HepG2 (cell line): ENCODE measurements around the gene ITIH3. TPM values are rescaled to one million over a fixed set of nuclear protein-coding genes. Genes with fewer than 3 reads are reported as not detected.

ENCODE experiments used
- ATAC-seq: fragments of 200-7000 bp; cut with Tn5 transposase; 3 replicates; pipeline ENCODE4 v1.9.1; 2020; ENCODE audit warnings: mild to moderate bottlenecking, moderate library complexity
- BruUV-seq: library from RNA; stranded (reverse); fragments of 400-500 nt; replicated peaks from 2 replicates; lab custom pipeline; 2021; lab: Mats Ljungman, UMichigan
- CTCF ChIA-PET: fragments of 300-600 bp; formaldehyde crosslinking; extraction: SDS; loops from one replicate; lab custom pipeline; 2021; ENCODE audit warnings: low total read pairs, inconsistent platforms, low intra/inter-chr PET ratio; lab: Yijun Ruan, JAX
- POLR2A ChIA-PET: fragments of 350-600 bp; sonication (Branson Sonifier 250); formaldehyde crosslinking; loops from one replicate; lab custom pipeline; 2020; ENCODE audit warnings: antibody characterized with exemption, inconsistent platforms; lab: Yijun Ruan, JAX
- DNase-seq: peaks from one replicate; pipeline ENCODE4 v3.0.0-alpha.2; 2015; ENCODE audit warnings: low spot score
- FAIRE-seq: peaks from 3 replicates; lab custom pipeline; 2011; peaks lifted over from hg19 to GRCh38; lab: Jason Lieb, UNC
- H2AFZ ChIP-seq: one replicate; pipeline ENCODE4 v1.6.1; 2011; ENCODE audit warnings: low read length, inconsistent platforms
- H3K27ac ChIP-seq: fragments of 300-600 bp; 3 replicates; pipeline ENCODE4 v1.8.0; 2011; ENCODE audit warnings: mixed run types, mild to moderate bottlenecking, mixed read lengths, low read length, inconsistent platforms; ENCODE audit not compliant: insufficient read depth; ENCODE audit errors: extremely low read length
- H3K27me3 ChIP-seq, 2 experiments: fragments of 200-600 bp in 1 of 2; 2 replicates in 1 of 2; 3 replicates in 1 of 2; pipeline versions ENCODE4 v1.6.0 to v1.8.0; 2011; ENCODE audit warnings: low read length in 2 of 2, mild to moderate bottlenecking in 2 of 2, moderate library complexity in 2 of 2, inconsistent platforms in 1 of 2; ENCODE audit not compliant: insufficient read depth in 2 of 2, control insufficient read depth in 1 of 2
- H3K36me3 ChIP-seq, 2 experiments: fragments of 200-600 bp in 1 of 2; replicated peaks in 1 of 2; 2 replicates in 1 of 2; 3 replicates in 1 of 2; pipeline versions ENCODE4 v1.5.1 to v1.8.0; 2011; ENCODE audit warnings: low read length in 2 of 2, inconsistent platforms in 1 of 2; ENCODE audit not compliant: insufficient read depth in 2 of 2, control insufficient read depth in 1 of 2
- H3K4me1 ChIP-seq: 2 replicates; pipeline ENCODE4 v1.5.1; 2012; ENCODE audit warnings: low read length, inconsistent platforms; ENCODE audit not compliant: insufficient read depth
- H3K4me2 ChIP-seq: 2 replicates; pipeline ENCODE4 v1.6.0; 2011; ENCODE audit warnings: low read depth, low read length, inconsistent platforms
- H3K4me3 ChIP-seq, 3 experiments: fragments of 200-600 bp in 1 of 3; sonication (generic), shearing (Covaris generic) in 1 of 3; replicated peaks in 1 of 3; 2 replicates each; pipeline ENCODE4 v1.5.1; 2011 to 2016; ENCODE audit warnings: low read length in 3 of 3, inconsistent platforms in 2 of 3, low read depth in 2 of 3, mild to moderate bottlenecking in 2 of 3, control low read depth in 1 of 3, mixed read lengths in 1 of 3; ENCODE audit not compliant: insufficient read depth in 1 of 3
- H3K79me2 ChIP-seq: one replicate; pipeline ENCODE4 v1.6.1; 2011; ENCODE audit warnings: low read length, inconsistent platforms; ENCODE audit not compliant: insufficient read depth
- H3K9ac ChIP-seq: 2 replicates; pipeline ENCODE4 v1.6.0; 2011; ENCODE audit warnings: mild to moderate bottlenecking, low read depth, low read length, inconsistent platforms; ENCODE audit not compliant: insufficient read depth
- H3K9me3 ChIP-seq: 2 replicates; pipeline ENCODE4 v1.5.1; 2012; ENCODE audit warnings: mild to moderate bottlenecking, low read length
- H4K20me1 ChIP-seq: 2 replicates; pipeline ENCODE4 v1.6.0; 2011; ENCODE audit warnings: inconsistent platforms, mild to moderate bottlenecking, low read length, moderate library complexity; ENCODE audit not compliant: insufficient read depth
- DPF2 ChIP-seq: sonication (generic); formaldehyde crosslinking; IDR thresholded peaks from 2 replicates; pipeline ENCODE4 v1.4.0; 2020; ENCODE audit warnings: mild to moderate bottlenecking, low read depth, missing genetic modification reagents, borderline replicate concordance
- FOXJ3 ChIP-seq: sonication (generic); formaldehyde crosslinking; IDR thresholded peaks from 2 replicates; pipeline ENCODE4 v1.4.0; 2020; ENCODE audit warnings: missing genetic modification reagents, mild to moderate bottlenecking, borderline replicate concordance
- MED8 ChIP-seq: sonication (generic); formaldehyde crosslinking; IDR thresholded peaks from 2 replicates; pipeline ENCODE4 v1.8.1; 2023; ENCODE audit warnings: mild to moderate bottlenecking, missing genetic modification reagents; ENCODE audit not compliant: insufficient replicate concordance
- NCOR1 ChIP-seq: fragments of 200-600 bp; sonication (generic); IDR thresholded peaks from 2 replicates; pipeline ENCODE4 v1.7.0; 2017; ENCODE audit warnings: antibody characterized with exemption, low read length, borderline replicate concordance
- PLSCR1 ChIP-seq: sonication (generic); formaldehyde crosslinking; IDR thresholded peaks from 2 replicates; pipeline ENCODE4 v1.5.0; 2020; ENCODE audit warnings: missing genetic modification reagents, mild to moderate bottlenecking, borderline replicate concordance
- SPEN ChIP-seq: sonication (generic); formaldehyde crosslinking; IDR thresholded peaks from 2 replicates; pipeline ENCODE4 v1.5.1; 2020; ENCODE audit warnings: low read depth, mild to moderate bottlenecking, missing genetic modification reagents
- TEAD3 ChIP-seq: optimal IDR thresholded peaks from 2 replicates; pipeline ENCODE3; 2016; ENCODE audit warnings: borderline replicate concordance
- ZNF12 ChIP-seq: sonication (generic); formaldehyde crosslinking; IDR thresholded peaks from 2 replicates; pipeline ENCODE4 v1.5.0; 2020; ENCODE audit warnings: missing genetic modification reagents
- ZNF142 ChIP-seq: sonication (generic); formaldehyde crosslinking; IDR thresholded peaks from 2 replicates; pipeline ENCODE4 v1.4.0; 2020; ENCODE audit warnings: missing genetic modification reagents
- ZNF143 ChIP-seq: sonication (generic); formaldehyde crosslinking; IDR thresholded peaks from 2 replicates; pipeline ENCODE4 v1.4.0; 2020; ENCODE audit warnings: missing genetic modification reagents
- ZNF160 ChIP-seq: sonication (generic); formaldehyde crosslinking; IDR thresholded peaks from 2 replicates; pipeline ENCODE4 v1.8.0; 2022; ENCODE audit warnings: mild to moderate bottlenecking, inconsistent platforms, missing genetic modification reagents
- WGBS: methylation state at CpG from one replicate; pipeline ENCODE4 v1.1.6; 2017; ENCODE audit warnings: low lambda C conversion rate; 5-methylcytosine and 5-hydroxymethylcytosine counted together
- in situ Hi-C: cut with HindIII; loops from 2 replicates; pipeline ENCODE4 v1.10.0; 2017; ENCODE audit warnings: low pct_unique_long_range_greater_than_20kb; ENCODE audit not compliant: extremely low pct_ligation_motif_present
- intact Hi-C: fragments of 100-400 bp; cut with micrococcal nuclease; formaldehyde crosslinking; loops from one replicate; pipeline ENCODE4 v1.10.0; 2022; ENCODE audit not compliant: unreplicated experiment
- polyA plus RNA-seq, 8 experiments: library from polyadenylated mRNA; depleted of rRNA in 3 of 8; stranded (reverse) in 7 of 8; unstranded in 1 of 8; fragments of >200 nt; fragmentation: Illumina TruSeq in 4 of 8; extraction: Trizol in 4 of 8; gene quantifications; 2 replicates each; pipeline versions ENCODE4 v1.2.1 to v1.2.3, GENCODE V29; 2011 to 2016; ENCODE audit warnings: low read depth in 4 of 8, missing spikeins in 1 of 8, mixed read lengths in 1 of 8; ENCODE audit not compliant: insufficient read depth in 1 of 8
- total RNA-seq, 5 experiments: library from RNA; depleted of rRNA; stranded (reverse); fragments of >200 nt; fragmentation: Illumina TruSeq; extraction: Trizol; gene quantifications; 2 replicates each; pipeline ENCODE4 v1.2.3, GENCODE V29; 2016; ENCODE audit warnings: low read depth in 1 of 5

Gene ITIH3
- total and polyA plus RNA-seq, 2 of the 13 experiments (the other 11 are each of a cell fraction or from before 2014, with no cell fraction given), result 105 to 632 TPM

- H3K4me3 ChIP-seq, result peak overlapping the region in 2 of 3 experiments; percentile 1 to 58; a peak in 4 of 6 replicates
- H3K4me2 ChIP-seq, result peak overlapping the region; percentile 71
- BruUV-seq, result no TSS peak
- intact Hi-C loops (loop anchor here (1.0 to 10.0 kb wide), 2 partner anchors 12 to 50 kb away; no protein-coding TSS in a partner anchor), in situ Hi-C loops (no loop called here)
- 21% methylated on average over 6 of the region's 6 CpGs for WGBS
- POLR2A ChIA-PET, result interaction anchor here (0.8 to 18.4 kb wide), 14 partner anchors 8 to 385 kb away, joined by 3 to 466 read pairs (median 4); partner anchors contain the start of genes GLT8D1, ITIH3, PRKCD and SPCS1
- no peaks in the 10 kb centered on the region for H4K20me1 ChIP-seq
- H2AFZ ChIP-seq, result no peak overlapping the region
- peaks cover 84% of the 10 kb centered on the region for H3K4me1 ChIP-seq
- peak overlapping the region; percentile 59 for H3K9ac ChIP-seq
- no peaks in the 10 kb centered on the region for H3K27me3 ChIP-seq
- H3K9me3 ChIP-seq, result no peaks in the 10 kb centered on the region
- FAIRE-seq, result peak; percentile 98
- H3K79me2 ChIP-seq, result peaks cover 2% of the 10 kb centered on the region
- peak; percentile 91 for DNase-seq
- peak overlapping the region; percentile 88 for H3K27ac ChIP-seq
- CTCF ChIA-PET, result no interaction called here
- H3K36me3 ChIP-seq, result no peaks in the 10 kb centered on the region
- ATAC-seq, result peak; percentile 80
- TF ChIP-seq ZNF12 (no peak), DPF2 (CRISPR knock-in tag) (peak; percentile 94; the same call in 1 of the 2 replicates), PLSCR1 (CRISPR knock-in tag) (no peak), NCOR1 (peak; percentile 91), TEAD3 (CRISPR knock-in tag) (peak; percentile 79), ZNF142 (CRISPR knock-in tag) (no peak), ZNF160 (no peak), FOXJ3 (CRISPR knock-in tag) (peak; percentile 86), ZNF143 (CRISPR knock-in tag) (no peak), MED8 (CRISPR knock-in tag) (peak; percentile 55), SPEN (CRISPR knock-in tag) (peak; percentile 66; the same call in 1 of the 2 replicates)
Measured at GRCh38 chr3:52774901-52775864, 19.4 kb upstream of the ITIH3 start.
